Pancreas (tissue), 10 donors: ENCODE results near the gene SH3GL3. TPM values are rescaled to one million over a fixed set of nuclear protein-coding genes. Genes with fewer than 3 reads are reported as not detected.

Experiments
- ATAC-seq, 4 donors: fragments of 200-7000 bp; cut with Tn5 transposase; one replicate each; pipeline versions ENCODE4 v1.8.0 to v1.9.1; 2020; ENCODE audit warnings: mild to moderate bottlenecking in 4 of 4, moderate library complexity in 4 of 4
- DNase-seq, 6 donors: peaks; one replicate each; pipeline ENCODE4 v3.0.0-alpha.2; 2020
- FAIRE-seq: peaks from 2 replicates; lab custom pipeline; 2012; peaks lifted over from hg19 to GRCh38; lab: Jason Lieb, UNC
- H3K27ac ChIP-seq, 4 donors: fragments of 200-600 bp; sonication (generic); 1 replicate in 3 of 4; 2 replicates in 1 of 4; pipeline versions ENCODE4 v1.5.0 to v1.8.0; 2020
- H3K27me3 ChIP-seq, 4 donors: fragments of 200-600 bp; one replicate each; pipeline ENCODE4 v1.8.0; 2021
- H3K36me3 ChIP-seq, 3 donors: fragments of 200-600 bp; sonication (generic) in 1 of 3; one replicate each; pipeline versions ENCODE4 v1.5.0 to v1.8.0; 2020 to 2021
- H3K4me1 ChIP-seq, 3 donors: fragments of 200-600 bp; one replicate each; pipeline ENCODE4 v1.8.0; 2021
- H3K4me3 ChIP-seq, 4 donors: fragments of 200-600 bp; sonication (generic) in 2 of 4; one replicate each; pipeline versions ENCODE4 v1.5.0 to v1.8.0; 2020 to 2021
- H3K9me3 ChIP-seq, 4 donors: fragments of 200-600 bp; one replicate each; pipeline ENCODE4 v1.8.0; 2021
- CTCF ChIP-seq, 4 donors: fragments of 200-600 bp; sonication (generic) in 3 of 4; IDR thresholded peaks; one replicate each; pipeline versions ENCODE4 v1.5.0 to v1.8.0; 2021; ENCODE audit warnings: antibody characterized with exemption in 4 of 4
- WGBS, 2 donors: extraction: QIAGEN DNeasy Blood & Tissue Kit; methylation state at CpG; one replicate each; pipeline ENCODE4 v1.1.7; 2013; 5-methylcytosine and 5-hydroxymethylcytosine counted together
- intact Hi-C, 3 donors: fragments of 100-400 bp; cut with DNase I; formaldehyde crosslinking; loops; one replicate each; pipeline versions ENCODE4 v1.11.1 to v1.14.2; 2022
- polyA plus RNA-seq, 2 donors: library from polyadenylated mRNA; stranded (reverse); fragments of 200-250 nt; gene quantifications; one replicate each; pipeline ENCODE4 v1.2.3, GENCODE V29; 2013
- total RNA-seq, 6 donors: library from RNA; stranded (reverse); fragmentation: NEBNext Ultra II Directional in 4 of 6; extraction: Animal tissue kit (Norgen Biotek cat#: 25700) in 4 of 6; gene quantifications; one replicate each; pipeline versions ENCODE4 v1.2.1 to v1.2.4, GENCODE V29; 2021 to 2023
- donor health status: healthy with polysubstance abuse.
- donor health status: DM: no; HTN: no; CAD: no; lungs with moderate emphysema.
- donor health status: DM: no; HTN: no; CAD: no.
- donor health status: control.
- donor health status: control.
- donor health status: Bipolar disorder and iron deficiency.
- donor health status: DM: yes; HTN: yes; CAD: no.
- donor health status: DM: no; HTN: no; CAD: no.
- donor health status: DM: no; HTN: no; CAD: no.
- donor health status: DM: yes; HTN: yes; CAD: no.

SH3GL3 gene
- total and polyA plus RNA-seq, 8 donors = 0.23 to 0.87 (median 0.54) TPM; not detected in 4

GRCh38 chr15:83503595-83504364 is 56.6 kb downstream of the SH3GL3 start:
- Histone ChIP-seq H3K9me3 (peaks cover 0 to 3% (median 0%) of the 10 kb centered on the region in 4 donors), H3K4me3 (no peak overlapping the region), H3K27me3 (no peaks in the 10 kb centered on the region), H3K27ac (no peak overlapping the region), H3K4me1 (no peaks in the 10 kb centered on the region), H3K36me3 (no peaks in the 10 kb centered on the region)
- WGBS, 2 donors = 79 to 82% methylated on average over 4 of the region's 4 CpGs
- intact Hi-C loops = no loop called here
- FAIRE-seq (no peak), DNase-seq (no peak), ATAC-seq (no peak)
- no peak for TF ChIP-seq CTCF (IDR thresholded peaks at IDR 0.05)

GRCh38 chr15:83504365-83504764 is 57.2 kb downstream of the SH3GL3 start:
- TF ChIP-seq CTCF (IDR thresholded peaks at IDR 0.05) = no peak
- Histone ChIP-seq H3K4me1 (no peaks in the 10 kb centered on the region), H3K27me3 (no peaks in the 10 kb centered on the region), H3K9me3 (peaks cover 0 to 3% (median 0%) of the 10 kb centered on the region in 4 donors), H3K4me3 (no peak overlapping the region), H3K36me3 (no peaks in the 10 kb centered on the region), H3K27ac (no peak overlapping the region)
- 81 to 83% methylated on average over 4 of the region's 4 CpGs for WGBS, 2 donors
- FAIRE-seq (no peak), ATAC-seq (no peak), DNase-seq (no peak)
- intact Hi-C loops = no loop called here

GRCh38 chr15:83510001-83510400 is 62.9 kb downstream of the SH3GL3 start:
- DNase-seq (no peak), FAIRE-seq (no peak), ATAC-seq (no peak)
- Histone ChIP-seq H3K27ac (no peak overlapping the region), H3K4me3 (no peak overlapping the region), H3K4me1 (no peaks in the 10 kb centered on the region), H3K9me3 (no peaks in the 10 kb centered on the region), H3K27me3 (no peaks in the 10 kb centered on the region), H3K36me3 (no peaks in the 10 kb centered on the region)
- no peak for TF ChIP-seq CTCF (IDR thresholded peaks at IDR 0.05)
- intact Hi-C loops = no loop called here
- 67 to 73% methylated on average over 4 of the region's 4 CpGs for WGBS, 2 donors

- Histone ChIP-seq H3K27me3 (no peaks in the 10 kb centered on the region), H3K36me3 (no peaks in the 10 kb centered on the region), H3K4me1 (no peaks in the 10 kb centered on the region), H3K27ac (no peak overlapping the region), H3K9me3 (no peaks in the 10 kb centered on the region), H3K4me3 (no peak overlapping the region)
- intact Hi-C loops = no loop called here
- no peak for FAIRE-seq
- no peak for TF ChIP-seq CTCF (IDR thresholded peaks at IDR 0.05)
- ATAC-seq = no peak
- DNase-seq = no peak
- WGBS, 2 donors = 42 to 44% methylated on average over 8 of the region's 8 CpGs
Observed at GRCh38 chr15:83512459-83512858, 65.3 kb downstream of the SH3GL3 start.

- no peaks in the 10 kb centered on the region for H3K36me3 ChIP-seq
- no peak overlapping the region for H3K27ac ChIP-seq
- H3K4me3 ChIP-seq = no peak overlapping the region
- DNase-seq = no peak
- H3K9me3 ChIP-seq = no peaks in the 10 kb centered on the region
- no peaks in the 10 kb centered on the region for H3K4me1 ChIP-seq
- 71 to 78% methylated on average over 4 of the region's 4 CpGs for WGBS, 2 donors
- H3K27me3 ChIP-seq = no peaks in the 10 kb centered on the region
- no peak for ATAC-seq
- intact Hi-C loops = no loop called here
- TF ChIP-seq CTCF (IDR thresholded peaks at IDR 0.05) = no peak
- FAIRE-seq = no peak
Observed at GRCh38 chr15:83514584-83514983, 67.4 kb downstream of the SH3GL3 start.
